Activated B cell treated with CpG ODN at 0.5 μM for 24 hours (primary cell): ENCODE measurements around the gene STIM1. TPM values are rescaled to one million over a fixed set of nuclear protein-coding genes. Genes with fewer than 3 reads are reported as not detected.
"Not testable (repeated sequence)": the region's sequence is repeated elsewhere in the genome, so short reads cannot be mapped to it uniquely, and the experiment has no call there.

Experiments used
- ATAC-seq: fragments of 200-7000 bp; cut with Tn5 transposase; one replicate; pipeline ENCODE4 v1.10.0; 2021; ENCODE audit warnings: low read depth, mild to moderate bottlenecking, moderate library complexity
- CTCF ChIA-PET: fragments of 350-600 bp; sonication (Branson Sonifier 250); formaldehyde crosslinking; loops from one replicate; lab custom pipeline; 2021; ENCODE audit warnings: antibody characterized with exemption; lab: Charles Lee
- POLR2A ChIA-PET: fragments of 350-600 bp; sonication (Branson Sonifier 250); formaldehyde crosslinking; loops from one replicate; lab custom pipeline; 2021; ENCODE audit warnings: antibody characterized with exemption; lab: Charles Lee
- DNase-seq: peaks from one replicate; pipeline ENCODE4 v3.0.0; 2022
- H3K27ac Mint-ChIP-seq: one replicate; pipeline ENCODE4 v1.8.0; 2020; ENCODE audit warnings: mixed read lengths
- H3K27me3 Mint-ChIP-seq: one replicate; pipeline ENCODE4 v1.8.0; 2021; ENCODE audit warnings: mixed read lengths
- H3K36me3 Mint-ChIP-seq: one replicate; pipeline ENCODE4 v1.8.0; 2021; ENCODE audit warnings: low read depth, mixed read lengths
- H3K4me1 Mint-ChIP-seq: one replicate; pipeline ENCODE4 v1.8.0; 2021; ENCODE audit warnings: mixed read lengths
- H3K4me3 Mint-ChIP-seq: one replicate; pipeline ENCODE4 v1.8.0; 2020; ENCODE audit warnings: mild to moderate bottlenecking, mixed read lengths
- H3K9me3 Mint-ChIP-seq: one replicate; pipeline ENCODE4 v1.8.0; 2020; ENCODE audit warnings: mixed read lengths
- intact Hi-C: fragments of 100-400 bp; cut with micrococcal nuclease; formaldehyde crosslinking; loops from one replicate; pipeline ENCODE4 v1.15.1; 2024
- total RNA-seq: library from RNA; stranded (reverse); gene quantifications from 2 replicates; pipeline ENCODE4 v1.2.3, GENCODE V29; 2022
- TF ChIP-seq, protein P1 (sequence below): fragments of 200-600 bp; IDR thresholded peaks from one replicate; pipeline ENCODE4 v1.8.0; 2022; ENCODE audit warnings: antibody characterized with exemption, mild to moderate bottlenecking

The STIM1 gene
- total RNA-seq, 1 donor from 2014 or later: 38.4 TPM

DNA sequence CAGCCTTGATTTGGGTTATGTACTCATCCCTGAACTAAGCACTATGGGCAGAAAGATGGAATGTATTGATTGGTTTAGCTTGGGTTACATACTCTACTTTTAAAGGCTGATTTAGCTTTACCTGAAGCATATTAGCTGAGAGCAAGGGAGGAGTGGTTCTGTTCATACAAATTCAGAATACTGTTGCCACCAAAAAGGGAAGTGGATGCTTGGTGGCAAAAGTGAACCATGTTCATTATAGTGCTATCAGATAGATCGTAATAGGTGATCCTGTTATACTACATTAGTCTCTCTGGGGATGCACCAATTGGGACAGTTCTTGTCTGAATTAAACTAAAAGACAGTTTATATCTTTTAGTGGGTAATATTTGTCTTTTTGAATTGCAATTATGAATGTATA, 194.7 kb downstream of the STIM1 start:
- ATAC-seq: no peak
- ChIA-PET CTCF (interaction anchor here (1.1 kb wide), 1 partner anchor 195 kb away, joined by 3 read pairs; the partner anchor contains the start of gene STIM1), POLR2A (interaction anchor here (0.5 to 0.6 kb wide), 2 partner anchors 28 to 58 kb away, joined by 4 to 6 read pairs; no protein-coding TSS in a partner anchor)
- Mint-ChIP-seq H3K4me1 (peaks cover 8% of the 10 kb centered on the region), H3K36me3 (peaks cover 24% of the 10 kb centered on the region), H3K4me3 (no peak overlapping the region), H3K27me3 (no peaks in the 10 kb centered on the region), H3K9me3 (no peaks in the 10 kb centered on the region), H3K27ac (no peak overlapping the region)
- no peak for DNase-seq
- intact Hi-C loops: no loop called here
- TF ChIP-seq, protein P1, sequence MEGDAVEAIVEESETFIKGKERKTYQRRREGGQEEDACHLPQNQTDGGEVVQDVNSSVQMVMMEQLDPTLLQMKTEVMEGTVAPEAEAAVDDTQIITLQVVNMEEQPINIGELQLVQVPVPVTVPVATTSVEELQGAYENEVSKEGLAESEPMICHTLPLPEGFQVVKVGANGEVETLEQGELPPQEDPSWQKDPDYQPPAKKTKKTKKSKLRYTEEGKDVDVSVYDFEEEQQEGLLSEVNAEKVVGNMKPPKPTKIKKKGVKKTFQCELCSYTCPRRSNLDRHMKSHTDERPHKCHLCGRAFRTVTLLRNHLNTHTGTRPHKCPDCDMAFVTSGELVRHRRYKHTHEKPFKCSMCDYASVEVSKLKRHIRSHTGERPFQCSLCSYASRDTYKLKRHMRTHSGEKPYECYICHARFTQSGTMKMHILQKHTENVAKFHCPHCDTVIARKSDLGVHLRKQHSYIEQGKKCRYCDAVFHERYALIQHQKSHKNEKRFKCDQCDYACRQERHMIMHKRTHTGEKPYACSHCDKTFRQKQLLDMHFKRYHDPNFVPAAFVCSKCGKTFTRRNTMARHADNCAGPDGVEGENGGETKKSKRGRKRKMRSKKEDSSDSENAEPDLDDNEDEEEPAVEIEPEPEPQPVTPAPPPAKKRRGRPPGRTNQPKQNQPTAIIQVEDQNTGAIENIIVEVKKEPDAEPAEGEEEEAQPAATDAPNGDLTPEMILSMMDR: no peak

DNA sequence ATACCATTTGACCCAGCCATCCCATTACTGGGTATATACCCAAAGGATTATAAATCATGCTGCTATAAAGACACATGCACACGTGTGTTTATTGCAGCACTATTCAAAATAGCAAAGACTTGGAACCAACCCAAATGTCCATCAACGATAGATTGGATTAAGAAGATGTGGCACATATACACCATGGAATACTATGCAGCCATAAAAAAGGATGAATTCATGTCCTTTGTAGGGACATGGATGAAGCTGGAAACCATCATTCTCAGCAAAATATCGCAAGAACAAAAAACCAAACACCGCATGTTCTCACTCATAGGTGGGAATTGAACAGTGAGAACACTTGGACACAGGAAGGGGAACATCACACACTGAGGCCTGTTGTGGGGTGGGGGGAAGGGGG, 197.7 kb downstream of the STIM1 start:
- POLR2A ChIA-PET: interaction anchor here (1.9 kb wide), 1 partner anchor 199 kb away, joined by 6 read pairs; the partner anchor contains the start of gene STIM1
- H3K9me3 Mint-ChIP-seq, H3K4me3 Mint-ChIP-seq, ATAC-seq, H3K27ac Mint-ChIP-seq, intact Hi-C loops, DNase-seq, CTCF ChIA-PET, H3K27me3 Mint-ChIP-seq: not testable (repeated sequence)
- Mint-ChIP-seq H3K4me1 (peaks cover 20% of the 10 kb centered on the region), H3K36me3 (peaks cover 48% of the 10 kb centered on the region)

DNA sequence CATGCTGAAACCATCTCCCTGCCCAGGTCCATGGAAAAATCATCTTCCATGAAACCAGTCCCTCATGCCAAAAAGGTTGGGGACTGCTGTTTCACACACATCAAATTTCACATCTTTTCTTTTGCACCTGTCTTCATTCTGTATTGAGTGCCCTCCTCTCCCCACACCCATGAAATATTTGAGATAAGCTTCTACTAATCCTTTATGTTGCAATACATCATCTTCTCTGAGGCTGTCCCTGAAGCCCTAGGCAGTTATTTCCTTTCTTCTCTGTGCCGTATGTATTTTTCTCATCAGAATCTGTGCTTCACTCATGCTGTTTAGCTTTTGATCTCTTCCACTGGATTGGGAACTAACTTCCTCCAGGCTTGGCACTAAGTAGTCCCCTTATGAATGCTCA, 199.2 kb downstream of the STIM1 start:
- intact Hi-C loops: loop anchor here (5.0 kb wide), 1 partner anchor 107 kb away; no protein-coding TSS in a partner anchor
- CTCF ChIA-PET: interaction anchor here (1.3 to 2.4 kb wide), 2 partner anchors 18 to 128 kb away, joined by 3 to 10 read pairs; no protein-coding TSS in a partner anchor

DNA sequence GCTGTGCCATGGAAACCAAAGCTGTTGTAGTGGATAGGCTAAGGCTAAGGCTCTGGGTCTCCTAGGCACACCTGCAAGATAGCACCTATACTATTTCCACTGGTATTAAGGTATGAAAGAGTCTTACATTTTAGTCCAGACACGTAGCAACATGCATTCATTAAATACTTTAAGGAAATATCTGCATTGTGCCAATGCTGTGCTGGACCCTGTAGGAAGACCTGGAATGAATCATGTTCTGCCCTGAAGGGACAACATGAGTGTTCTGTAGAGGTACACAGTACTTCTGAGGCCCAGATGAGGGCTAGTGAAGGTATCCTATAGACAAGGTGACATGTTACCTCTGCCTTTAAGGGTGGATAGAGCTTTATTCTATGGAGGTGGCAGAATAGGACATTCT, 204.0 kb downstream of the STIM1 start:
- POLR2A ChIA-PET: interaction anchor here (0.5 to 5.2 kb wide), 4 partner anchors 137 to 218 kb away, joined by 3 to 50 read pairs (median 26); partner anchors contain the start of genes RHOG and STIM1
- no peak overlapping the region for H3K4me3 Mint-ChIP-seq
- no peak overlapping the region for H3K27ac Mint-ChIP-seq
- ATAC-seq (no peak), DNase-seq (no peak)
- CTCF ChIA-PET: interaction anchor here (3.9 to 6.5 kb wide), 3 partner anchors 13 to 210 kb away, joined by 22 to 65 read pairs (median 22); partner anchors contain the start of gene STIM1
- H3K4me1 Mint-ChIP-seq: peaks cover 22% of the 10 kb centered on the region
- peaks cover 65% of the 10 kb centered on the region for H3K36me3 Mint-ChIP-seq
- TF ChIP-seq, protein P1: no peak
- intact Hi-C loops: loop anchor here (5.0 kb wide), 1 partner anchor 112 kb away; no protein-coding TSS in a partner anchor
- H3K27me3 Mint-ChIP-seq: no peaks in the 10 kb centered on the region
- H3K9me3 Mint-ChIP-seq: no peaks in the 10 kb centered on the region

More for the DNA sequence above, 199.2 kb downstream of the STIM1 start:
- peaks cover 50% of the 10 kb centered on the region for H3K36me3 Mint-ChIP-seq
- TF ChIP-seq, protein P1: no peak
- H3K27ac Mint-ChIP-seq: no peak overlapping the region
- ATAC-seq: no peak
- H3K9me3 Mint-ChIP-seq: no peaks in the 10 kb centered on the region
- DNase-seq: no peak
- H3K4me3 Mint-ChIP-seq: no peak overlapping the region
- POLR2A ChIA-PET: interaction anchor here (0.8 to 1.9 kb wide), 2 partner anchors 200 to 213 kb away, joined by 3 to 6 read pairs; partner anchors contain the start of genes RHOG and STIM1
- no peaks in the 10 kb centered on the region for H3K27me3 Mint-ChIP-seq
- H3K4me1 Mint-ChIP-seq: peaks cover 25% of the 10 kb centered on the region

DNA sequence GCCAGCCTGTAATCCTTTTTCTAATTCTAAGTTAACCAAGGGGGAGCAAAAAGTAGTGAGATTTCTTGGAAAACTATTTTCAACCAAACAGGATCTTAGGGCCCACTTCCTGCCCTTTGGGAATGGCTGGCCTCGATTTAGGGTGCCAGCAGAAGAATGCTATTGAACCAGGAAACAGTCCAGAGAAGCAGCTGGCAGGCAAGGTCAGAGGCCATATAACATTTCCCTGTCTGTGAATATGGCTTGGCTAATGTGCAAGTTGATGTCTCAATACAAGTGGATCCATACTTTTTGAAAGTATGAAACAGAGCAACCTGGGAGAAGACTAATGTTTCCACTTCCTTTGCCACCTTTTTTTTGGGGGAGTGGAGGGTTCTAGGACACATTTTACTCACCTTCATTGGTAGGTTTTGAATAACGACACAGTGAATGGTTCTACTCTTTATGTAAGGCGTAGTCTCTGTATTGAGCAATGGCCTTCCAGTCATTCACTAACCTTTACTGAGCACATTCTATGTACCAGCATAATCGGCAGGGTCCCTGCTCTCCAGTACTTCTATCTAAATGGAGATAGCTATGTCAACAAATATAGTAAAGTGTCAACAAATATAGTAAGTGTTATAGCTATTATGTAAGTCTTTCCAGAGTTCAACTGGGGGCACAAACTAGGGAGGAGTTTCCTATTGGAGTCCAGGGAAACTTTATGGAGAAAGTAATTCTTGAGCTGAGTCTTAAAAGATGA, 204.9 kb downstream of the STIM1 start:
- POLR2A ChIA-PET: interaction anchor here (2.9 to 5.2 kb wide), 2 partner anchors 205 to 211 kb away, joined by 11 to 50 read pairs; partner anchors contain the start of gene STIM1
- Mint-ChIP-seq H3K4me3 (no peak overlapping the region), H3K9me3 (no peaks in the 10 kb centered on the region), H3K4me1 (peaks cover 27% of the 10 kb centered on the region), H3K27ac (no peak overlapping the region), H3K27me3 (no peaks in the 10 kb centered on the region), H3K36me3 (peaks cover 62% of the 10 kb centered on the region)
- no peak for DNase-seq
- ATAC-seq: no peak
- intact Hi-C loops: no loop called here
- CTCF ChIA-PET: interaction anchor here (1.3 to 6.5 kb wide), 4 partner anchors 12 to 211 kb away, joined by 4 to 65 read pairs (median 14); partner anchors contain the start of gene STIM1
- TF ChIP-seq, protein P1: no peak
